ENCODE measurements around the gene NOTCH2NLA.
"Not testable (repeated sequence)": the region's sequence is repeated elsewhere in the genome, so short reads cannot be mapped to it uniquely, and the experiment has no call there.

- TF ChIP-seq, protein P1, sequence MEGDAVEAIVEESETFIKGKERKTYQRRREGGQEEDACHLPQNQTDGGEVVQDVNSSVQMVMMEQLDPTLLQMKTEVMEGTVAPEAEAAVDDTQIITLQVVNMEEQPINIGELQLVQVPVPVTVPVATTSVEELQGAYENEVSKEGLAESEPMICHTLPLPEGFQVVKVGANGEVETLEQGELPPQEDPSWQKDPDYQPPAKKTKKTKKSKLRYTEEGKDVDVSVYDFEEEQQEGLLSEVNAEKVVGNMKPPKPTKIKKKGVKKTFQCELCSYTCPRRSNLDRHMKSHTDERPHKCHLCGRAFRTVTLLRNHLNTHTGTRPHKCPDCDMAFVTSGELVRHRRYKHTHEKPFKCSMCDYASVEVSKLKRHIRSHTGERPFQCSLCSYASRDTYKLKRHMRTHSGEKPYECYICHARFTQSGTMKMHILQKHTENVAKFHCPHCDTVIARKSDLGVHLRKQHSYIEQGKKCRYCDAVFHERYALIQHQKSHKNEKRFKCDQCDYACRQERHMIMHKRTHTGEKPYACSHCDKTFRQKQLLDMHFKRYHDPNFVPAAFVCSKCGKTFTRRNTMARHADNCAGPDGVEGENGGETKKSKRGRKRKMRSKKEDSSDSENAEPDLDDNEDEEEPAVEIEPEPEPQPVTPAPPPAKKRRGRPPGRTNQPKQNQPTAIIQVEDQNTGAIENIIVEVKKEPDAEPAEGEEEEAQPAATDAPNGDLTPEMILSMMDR (IDR thresholded peaks at IDR 0.05 in 4 of 5, conservative IDR thresholded peaks at IDR 0.05 in 1 of 5), result not testable (repeated sequence)
- TF ChIP-seq POLR2A (IDR thresholded peaks at IDR 0.05), result not testable (repeated sequence)
These were observed 24.5 kb upstream of the NOTCH2NLA start for GRCh38 chr1:146253249-146253855.

Data from gastrocnemius medialis (tissue), 4 donors.